ENCODE data around the gene UBTD1.

The UBTD1 gene

DNA sequence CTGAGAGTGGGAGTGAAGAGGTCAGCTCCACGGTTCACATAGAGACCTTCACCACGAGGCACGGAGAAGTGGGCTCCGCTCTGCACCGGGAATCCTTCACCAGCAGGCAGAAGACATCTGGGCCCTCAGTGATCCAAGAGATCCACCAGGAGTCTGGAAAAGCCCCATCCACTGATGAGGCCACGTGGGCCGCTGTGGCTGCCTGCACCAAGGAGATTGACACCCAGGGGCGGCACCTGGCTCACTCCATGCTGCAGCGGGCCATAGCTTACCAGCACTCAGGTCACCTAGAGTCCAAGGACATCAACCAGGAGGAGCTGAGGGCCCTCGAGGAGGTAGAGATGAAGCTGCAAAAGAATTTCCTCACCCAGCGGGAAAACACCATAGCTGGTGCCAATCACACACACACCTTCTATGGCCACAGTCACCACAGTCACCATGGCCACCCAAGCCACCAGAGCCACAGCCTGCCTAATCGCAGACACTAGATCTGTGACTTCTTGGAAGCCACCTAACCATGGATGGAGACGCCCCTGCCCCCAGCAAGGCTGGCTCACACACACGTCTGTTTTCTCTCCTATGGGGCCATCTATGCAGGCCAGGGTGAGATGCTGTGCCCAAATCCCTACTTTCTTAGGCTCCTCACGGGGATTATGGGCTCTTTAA lies 91.5 kb downstream of the UBTD1 start:
- DNase-seq (ENCODE audit: low read depth) = no peak
- no peak overlapping the region for H3K4me3 ChIP-seq (ENCODE audit: low read depth, low read length)
- TF ChIP-seq MAX (IDR thresholded peaks at IDR 0.05; ENCODE audit: low read depth, low read length) (no peak), MYC (IDR thresholded peaks at IDR 0.05; ENCODE audit: low read depth, low read length) (no peak), POLR2A (IDR thresholded peaks at IDR 0.05; ENCODE audit: extremely low read depth, insufficient read length) (no peak)
- TF ChIP-seq, protein P1, sequence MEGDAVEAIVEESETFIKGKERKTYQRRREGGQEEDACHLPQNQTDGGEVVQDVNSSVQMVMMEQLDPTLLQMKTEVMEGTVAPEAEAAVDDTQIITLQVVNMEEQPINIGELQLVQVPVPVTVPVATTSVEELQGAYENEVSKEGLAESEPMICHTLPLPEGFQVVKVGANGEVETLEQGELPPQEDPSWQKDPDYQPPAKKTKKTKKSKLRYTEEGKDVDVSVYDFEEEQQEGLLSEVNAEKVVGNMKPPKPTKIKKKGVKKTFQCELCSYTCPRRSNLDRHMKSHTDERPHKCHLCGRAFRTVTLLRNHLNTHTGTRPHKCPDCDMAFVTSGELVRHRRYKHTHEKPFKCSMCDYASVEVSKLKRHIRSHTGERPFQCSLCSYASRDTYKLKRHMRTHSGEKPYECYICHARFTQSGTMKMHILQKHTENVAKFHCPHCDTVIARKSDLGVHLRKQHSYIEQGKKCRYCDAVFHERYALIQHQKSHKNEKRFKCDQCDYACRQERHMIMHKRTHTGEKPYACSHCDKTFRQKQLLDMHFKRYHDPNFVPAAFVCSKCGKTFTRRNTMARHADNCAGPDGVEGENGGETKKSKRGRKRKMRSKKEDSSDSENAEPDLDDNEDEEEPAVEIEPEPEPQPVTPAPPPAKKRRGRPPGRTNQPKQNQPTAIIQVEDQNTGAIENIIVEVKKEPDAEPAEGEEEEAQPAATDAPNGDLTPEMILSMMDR (IDR thresholded peaks at IDR 0.05; ENCODE audit: low read depth, low read length) = no peak

GRCh38 chr10:97590748-97591495 lies 92.2 kb downstream of the UBTD1 start:
- TF ChIP-seq, protein P1 (IDR thresholded peaks at IDR 0.05; ENCODE audit: low read depth, low read length) = no peak
- TF ChIP-seq MYC (IDR thresholded peaks at IDR 0.05; ENCODE audit: low read depth, low read length) (no peak), MAX (IDR thresholded peaks at IDR 0.05; ENCODE audit: low read depth, low read length) (no peak), POLR2A (IDR thresholded peaks at IDR 0.05; ENCODE audit: extremely low read depth, insufficient read length) (no peak)
- no peak overlapping the region for H3K4me3 ChIP-seq (ENCODE audit: low read depth, low read length)
- DNase-seq (ENCODE audit: low read depth) = no peak

- H3K4me3 ChIP-seq (ENCODE audit: low read depth, low read length) = no peak overlapping the region
- TF ChIP-seq POLR2A (IDR thresholded peaks at IDR 0.05; ENCODE audit: extremely low read depth, insufficient read length) = no peak
- TF ChIP-seq MYC (IDR thresholded peaks at IDR 0.05; ENCODE audit: low read depth, low read length) = no peak
- no peak for TF ChIP-seq MAX (IDR thresholded peaks at IDR 0.05; ENCODE audit: low read depth, low read length)
- TF ChIP-seq, protein P1 (IDR thresholded peaks at IDR 0.05; ENCODE audit: low read depth, low read length) = no peak
- no peak for DNase-seq (ENCODE audit: low read depth)
Observed at GRCh38 chr10:97593421-97593820, 94.7 kb downstream of the UBTD1 start.

DNA sequence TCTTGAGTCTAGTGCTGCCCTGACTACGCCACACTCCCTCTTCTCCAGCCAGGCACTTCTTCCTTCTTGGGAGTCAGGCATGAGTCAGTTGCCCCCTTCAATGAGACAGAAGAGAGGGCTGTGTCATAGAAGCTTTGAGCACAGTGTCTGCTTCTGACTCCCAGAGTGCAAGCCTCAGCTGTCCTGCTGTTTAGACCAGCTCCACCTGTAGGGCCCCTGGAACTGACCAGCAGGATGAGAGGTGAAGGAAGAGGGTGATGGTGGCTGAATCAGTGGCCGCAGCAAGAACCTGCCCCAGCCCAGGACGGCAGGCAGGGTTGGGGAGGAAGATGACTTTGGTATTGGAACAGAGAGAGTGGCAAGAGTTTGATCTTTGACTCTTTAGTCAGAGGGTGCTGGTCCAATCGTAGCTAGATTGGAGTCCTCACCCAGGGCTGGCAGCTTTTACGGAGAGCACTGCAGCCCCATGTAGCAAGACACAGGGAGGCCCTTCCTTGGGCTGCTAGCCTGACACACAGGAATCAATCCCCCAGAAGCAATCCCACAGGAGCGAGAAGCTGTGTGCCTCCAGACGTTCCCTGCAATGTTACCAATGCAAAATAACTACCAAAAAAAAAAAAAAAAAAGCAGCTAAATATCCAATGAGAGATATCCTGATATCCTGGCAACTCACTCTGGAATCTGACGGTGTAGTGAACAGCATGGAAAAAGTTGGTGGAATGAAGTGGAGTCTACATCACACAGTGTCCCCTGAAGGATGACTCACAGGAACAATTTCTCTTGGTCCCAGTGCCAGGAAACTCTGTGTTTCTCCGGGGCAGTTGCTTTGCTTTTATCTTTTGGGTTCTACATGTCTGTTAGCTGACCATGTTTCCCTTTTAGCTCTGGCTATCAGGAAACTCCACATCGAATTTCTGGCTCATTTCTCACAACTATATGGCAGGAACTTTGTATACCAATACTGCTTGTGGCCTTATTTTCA lies 97.7 kb downstream of the UBTD1 start:
- TF ChIP-seq MAX (IDR thresholded peaks at IDR 0.05; ENCODE audit: low read depth, low read length) = no peak
- TF ChIP-seq, protein P1 (IDR thresholded peaks at IDR 0.05; ENCODE audit: low read depth, low read length) = no peak
- no peak for TF ChIP-seq POLR2A (IDR thresholded peaks at IDR 0.05; ENCODE audit: extremely low read depth, insufficient read length)
- no peak for TF ChIP-seq MYC (IDR thresholded peaks at IDR 0.05; ENCODE audit: low read depth, low read length)
- no peak overlapping the region for H3K4me3 ChIP-seq (ENCODE audit: low read depth, low read length)
- DNase-seq (ENCODE audit: low read depth) = no peak

DNA sequence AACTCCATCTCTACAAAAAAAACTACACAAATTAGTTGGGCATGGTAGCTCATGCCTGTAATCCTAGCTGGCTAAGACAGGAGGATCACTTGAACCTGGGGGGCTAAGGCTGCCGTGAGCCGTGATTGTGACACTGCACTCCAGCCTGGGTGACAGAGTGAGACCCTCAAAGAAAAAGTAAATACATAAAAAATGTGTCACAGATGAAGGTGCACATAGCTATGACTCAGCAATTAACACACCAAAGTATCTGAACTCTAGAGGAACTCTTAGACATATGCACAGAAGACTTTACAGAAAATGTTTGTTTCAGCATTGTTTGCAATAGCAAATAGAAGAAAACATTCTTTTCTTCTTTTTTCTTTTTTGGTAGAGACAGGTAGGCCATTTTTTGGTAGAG lies 99.1 kb downstream of the UBTD1 start:
- no peak overlapping the region for H3K4me3 ChIP-seq (ENCODE audit: low read depth, low read length)
- no peak for DNase-seq (ENCODE audit: low read depth)
- TF ChIP-seq, protein P1 (IDR thresholded peaks at IDR 0.05; ENCODE audit: low read depth, low read length) = no peak
- no peak for TF ChIP-seq MYC (IDR thresholded peaks at IDR 0.05; ENCODE audit: low read depth, low read length)
- no peak for TF ChIP-seq MAX (IDR thresholded peaks at IDR 0.05; ENCODE audit: low read depth, low read length)
- TF ChIP-seq POLR2A (IDR thresholded peaks at IDR 0.05; ENCODE audit: extremely low read depth, insufficient read length) = no peak
